Heart left ventricle (tissue), 16 donors: ENCODE data around the gene NPPC. TPM values are rescaled to one million over a fixed set of nuclear protein-coding genes. Genes with fewer than 3 reads are reported as not detected.

Experiments used
- ATAC-seq, 4 donors: fragments of 200-7000 bp; cut with Tn5 transposase; one replicate each; pipeline ENCODE4 v1.9.1; 2020 to 2022; ENCODE audit warnings: moderate library complexity in 4 of 4, mild to moderate bottlenecking in 3 of 4, moderate number of reproducible peaks in 1 of 4
- DNase-seq, 5 donors: peaks; one replicate each; pipeline ENCODE4 v3.0.0-alpha.2; 2020
- H3K27ac ChIP-seq, 12 donors: fragments of 200-600 bp; sonication (generic) in 4 of 12; one replicate each; pipeline versions ENCODE4 v1.5.0 to v1.8.0; 2016 to 2022; ENCODE audit warnings: mild to moderate bottlenecking in 2 of 12
- H3K27me3 ChIP-seq, 9 donors: fragments of 200-600 bp; sonication (generic) in 2 of 9; one replicate each; pipeline versions ENCODE4 v1.5.1 to v1.8.0; 2016 to 2022; ENCODE audit warnings: mild to moderate bottlenecking in 3 of 9
- H3K36me3 ChIP-seq, 9 donors: fragments of 200-600 bp; sonication (generic) in 2 of 9; one replicate each; pipeline versions ENCODE4 v1.5.0 to v1.8.0; 2018 to 2022; ENCODE audit warnings: mild to moderate bottlenecking in 2 of 9
- H3K4me1 ChIP-seq, 12 donors: fragments of 200-600 bp; sonication (generic) in 4 of 12; one replicate each; pipeline versions ENCODE4 v1.5.0 to v1.8.0; 2016 to 2022; ENCODE audit warnings: mild to moderate bottlenecking in 3 of 12
- H3K4me3 ChIP-seq, 12 donors: fragments of 200-600 bp; sonication (generic) in 4 of 12; one replicate each; pipeline versions ENCODE4 v1.5.0 to v1.8.0; 2017 to 2022; ENCODE audit warnings: mild to moderate bottlenecking in 9 of 12, moderate library complexity in 4 of 12
- H3K9me3 ChIP-seq, 12 donors: fragments of 200-600 bp; sonication (generic) in 4 of 12; one replicate each; pipeline versions ENCODE4 v1.5.0 to v1.8.0; 2016 to 2022; ENCODE audit warnings: mild to moderate bottlenecking in 1 of 12
- CTCF ChIP-seq, 12 donors: fragments of 200-600 bp; sonication (generic) in 4 of 12; IDR thresholded peaks; one replicate each; pipeline versions ENCODE4 v1.5.0 to v1.8.0; 2018 to 2022; ENCODE audit warnings: antibody characterized with exemption in 12 of 12, mild to moderate bottlenecking in 5 of 12
- POLR2A ChIP-seq, 2 donors: fragments of 450-650 bp; IDR thresholded peaks; one replicate each; pipeline ENCODE4 v1.6.1; 2017; ENCODE audit warnings: antibody characterized with exemption in 2 of 2, mild to moderate bottlenecking in 2 of 2, moderate library complexity in 2 of 2
- WGBS, 4 donors: extraction: QIAGEN DNeasy Blood & Tissue Kit in 2 of 4; methylation state at CpG; one replicate each; pipeline versions ENCODE4 v1.1.5 to v1.1.7; 2013 to 2018; 5-methylcytosine and 5-hydroxymethylcytosine counted together
- intact Hi-C, 10 donors: fragments of 100-400 bp; cut with DNase I; formaldehyde crosslinking; loops; one replicate each; pipeline versions ENCODE4 v1.11.1 to v1.14.2; 2022
- polyA plus RNA-seq, 2 donors: library from polyadenylated mRNA; stranded (reverse); fragments of 200-250 nt; gene quantifications; one replicate each; pipeline ENCODE4 v1.2.3, GENCODE V29; 2013
- total RNA-seq, 9 donors: library from RNA; depleted of rRNA in 2 of 9; stranded (reverse); fragments of >200 nt in 2 of 9; fragmentation: NEBNext Ultra II Directional in 3 of 9; extraction: Animal tissue kit (Norgen Biotek cat#: 25700) in 3 of 9; gene quantifications; one replicate each; pipeline versions ENCODE4 v1.1.0 to v1.2.4, GENCODE V29; 2016 to 2023
- donor health status: ischemic (EF 13 %, LVEDD 7.1; RV severe dilation, severe dysfunction).
- donor health status: healthy with polysubstance abuse.
- donor health status: DM: no; HTN: yes; CAD: no.
- donor health status: DM: no; HTN: no; CAD: no.
- donor health status: ischemic (EF 25% LVEDD 6.9; RV normal size, moderate dysfunction).
- donor health status: ischemic (EF 25% LVEDD 5.7; RV mildly dilated, moderate dysfunction).
- donor health status: healthy.
- donor health status: DM: yes; HTN: yes; CAD: no.
- donor health status: ischemic (EF 35%, LVEDD 5.7; RV mildly dilated, moderate dysfunction).
- donor health status: nonischemic (EF 11% LVEDD 7.7; RV severe dilation, severe dysfunction).
- donor health status: DM: yes; HTN: yes; CAD: no.
- donor health status: PGD.
- donor health status: ischemic (EF 29% LVEDD 5.4; RV normal size, mild dysfunction).
- donor health status: nonischemic (EF 23%, LVEDD 6.1; RV moderate dilation, normal function).

The NPPC gene
- total and polyA plus RNA-seq, 11 donors, result 0.42 to 7.0 (median 1.7) TPM; not detected in 2

DNA sequence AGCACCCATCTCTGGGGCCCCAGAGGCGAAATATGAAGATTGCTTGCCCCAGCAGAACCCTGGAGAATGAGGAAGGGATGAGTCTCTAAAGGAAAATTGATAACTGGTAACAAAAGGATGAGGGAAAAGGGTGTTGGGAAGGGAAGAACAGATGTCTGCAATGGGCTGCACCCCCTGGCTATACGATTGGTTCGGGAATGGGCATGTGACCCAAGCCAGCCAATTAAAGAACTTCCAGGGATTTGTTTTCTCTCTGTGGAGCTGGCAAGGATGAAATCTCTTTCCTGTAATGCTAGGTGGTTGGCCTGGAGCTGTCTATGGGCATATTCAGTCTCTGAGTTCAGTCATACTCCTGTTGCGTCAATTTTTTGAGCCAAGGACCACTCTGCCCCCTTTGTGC lies 12.8 kb upstream of the NPPC start:
- H3K27me3 ChIP-seq, result no peaks in the 10 kb centered on the region
- ATAC-seq, result no peak

DNA sequence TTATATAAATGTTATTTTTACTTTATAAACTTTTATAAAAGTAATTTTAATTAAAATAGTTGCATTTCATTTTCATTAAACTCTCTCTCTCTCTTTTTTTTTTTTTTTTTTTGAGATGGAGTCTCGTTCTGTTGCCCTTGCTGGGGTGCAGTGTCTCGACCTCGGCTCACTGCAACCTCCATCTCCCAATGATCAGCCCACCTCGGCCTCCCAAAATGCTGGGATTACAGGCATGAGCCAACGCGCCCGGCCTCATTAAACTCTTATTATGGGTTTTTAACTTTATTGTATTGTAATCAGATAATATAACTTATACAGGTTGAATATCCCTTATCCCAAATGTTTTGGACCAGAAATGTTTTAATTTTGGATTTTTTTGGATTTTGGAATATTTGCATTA lies 10.9 kb upstream of the NPPC start:
- Histone ChIP-seq H3K36me3 (no peaks in the 10 kb centered on the region), H3K4me3 (no peak overlapping the region), H3K9me3 (no peaks in the 10 kb centered on the region), H3K4me1 (peaks cover 0 to 18% (median 5%) of the 10 kb centered on the region in 12 donors), H3K27me3 (no peaks in the 10 kb centered on the region), H3K27ac (no peak overlapping the region)
- no peak for DNase-seq
- intact Hi-C loops, result no loop called here
- no peak for ATAC-seq
- WGBS, 4 donors, result 93 to 97% (median 94%) methylated on average over 7 of the region's 7 CpGs
- TF ChIP-seq POLR2A (IDR thresholded peaks at IDR 0.05) (no peak), CTCF (IDR thresholded peaks at IDR 0.05) (no peak)

More for the DNA sequence above, 12.8 kb upstream of the NPPC start:
- H3K36me3 ChIP-seq, result no peaks in the 10 kb centered on the region
- no peaks in the 10 kb centered on the region for H3K9me3 ChIP-seq
- H3K27ac ChIP-seq, result no peak overlapping the region
- peaks cover 0 to 11% (median 2%) of the 10 kb centered on the region in 12 donors for H3K4me1 ChIP-seq
- 96 to 99% (median 97%) methylated on average over 4 of the region's 4 CpGs for WGBS, 4 donors
- intact Hi-C loops, result no loop called here
- no peak for DNase-seq
- TF ChIP-seq POLR2A (IDR thresholded peaks at IDR 0.05) (no peak), CTCF (IDR thresholded peaks at IDR 0.05) (no peak)
- no peak overlapping the region for H3K4me3 ChIP-seq

- Histone ChIP-seq H3K9me3 (no peaks in the 10 kb centered on the region), H3K27ac (no peak overlapping the region), H3K4me3 (no peak overlapping the region), H3K36me3 (no peaks in the 10 kb centered on the region), H3K27me3 (no peaks in the 10 kb centered on the region), H3K4me1 (peaks cover 0 to 18% (median 5%) of the 10 kb centered on the region in 12 donors)
- no peak for DNase-seq
- intact Hi-C loops, result no loop called here
- 83 to 97% (median 92%) methylated on average over 4 of the region's 4 CpGs for WGBS, 4 donors
- ATAC-seq, result no peak
- TF ChIP-seq CTCF (IDR thresholded peaks at IDR 0.05) (no peak), POLR2A (IDR thresholded peaks at IDR 0.05) (no peak)
These were observed 10.3 kb upstream of the NPPC start for GRCh38 chr2:231936491-231936890.

DNA sequence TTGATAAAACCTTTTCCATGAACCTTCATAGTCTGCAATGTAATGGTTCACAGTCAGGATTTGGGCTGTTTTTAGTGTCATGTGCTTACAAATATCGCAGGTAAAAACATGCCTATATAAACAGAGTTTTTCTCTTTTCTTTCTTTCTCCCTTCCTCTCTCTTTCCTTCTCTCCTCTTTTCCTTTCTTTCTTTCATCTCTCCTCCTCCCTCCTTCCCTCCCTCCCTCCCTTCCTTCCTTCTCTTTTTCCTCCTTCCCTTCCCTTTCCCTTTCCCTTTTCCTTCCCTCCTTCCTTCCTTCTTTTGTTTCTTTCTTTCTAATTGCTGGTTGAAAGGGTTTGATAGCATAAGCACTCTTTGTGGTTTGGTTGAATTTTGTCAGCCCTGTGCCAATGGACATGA lies 9.6 kb upstream of the NPPC start:
- Histone ChIP-seq H3K4me3 (no peak overlapping the region), H3K27me3 (no peaks in the 10 kb centered on the region), H3K9me3 (no peaks in the 10 kb centered on the region), H3K4me1 (peaks cover 0 to 24% (median 7%) of the 10 kb centered on the region in 12 donors), H3K27ac (no peak overlapping the region), H3K36me3 (no peaks in the 10 kb centered on the region)
- intact Hi-C loops, result no loop called here
- ATAC-seq, result no peak
- WGBS, 4 donors, result 83 to 95% (median 88%) methylated on average over 1 of the region's 1 CpG
- DNase-seq, result no peak
- TF ChIP-seq CTCF (IDR thresholded peaks at IDR 0.05), result no peak
- TF ChIP-seq POLR2A (IDR thresholded peaks at IDR 0.05), result no peak
